Cardiac muscle cell (in vitro differentiated cells and primary cell): ENCODE data around the gene FBXL17. TPM values are rescaled to one million over a fixed set of nuclear protein-coding genes. Genes with fewer than 3 reads are reported as not detected.

Experiments used
- DNase-seq, 2 donors: peaks; one replicate each; pipeline versions ENCODE4 v3.0.0 to v3.0.0-alpha.2; 2010 to 2017; ENCODE audit warnings: low read depth in 1 of 2, low spot score in 1 of 2
- H3K27ac ChIP-seq: fragments of 200-600 bp; sonication (generic); 2 replicates; pipeline ENCODE4 v1.5.1; 2016
- H3K27me3 ChIP-seq: fragments of 200-600 bp; sonication (generic); 2 replicates; pipeline ENCODE4 v1.6.0; 2016; ENCODE audit warnings: control low read depth
- H3K36me3 ChIP-seq: fragments of 200-600 bp; sonication (generic); 2 replicates; pipeline ENCODE4 v1.5.1; 2016; ENCODE audit warnings: control low read depth
- H3K4me1 ChIP-seq: fragments of 200-600 bp; sonication (generic); 2 replicates; pipeline ENCODE4 v1.8.1; 2017; ENCODE audit warnings: low read depth, mild to moderate bottlenecking, mixed run types
- H3K4me3 ChIP-seq: fragments of 200-600 bp; sonication (generic); 2 replicates; pipeline ENCODE4 v1.5.1; 2016; ENCODE audit warnings: mild to moderate bottlenecking
- H3K9me3 ChIP-seq: fragments of 200-600 bp; sonication (generic); 2 replicates; pipeline ENCODE4 v1.5.1; 2017; ENCODE audit warnings: low read depth, mild to moderate bottlenecking, control low read depth
- CTCF ChIP-seq: IDR thresholded peaks from 2 replicates; pipeline ENCODE4 v1.5.1; 2012; ENCODE audit warnings: low read depth, mild to moderate bottlenecking, low read length
- polyA plus RNA-seq: library from polyadenylated mRNA; unstranded; fragments of >200 nt; fragmentation: Nextera tagmentation; extraction: Ambion mirVana; gene quantifications from 2 replicates; pipeline ENCODE4 v1.2.1, GENCODE V29; 2016
- total RNA-seq: library from RNA; depleted of rRNA; stranded (reverse); fragments of >200 nt; gene quantifications from 2 replicates; pipeline ENCODE4 v1.2.3, GENCODE V29; 2016

Gene FBXL17
- total and polyA plus RNA-seq, 2 experiments from 2014 or later: 18.3 to 22.9 TPM

GRCh38 chr5:108361239-108361638, 20.7 kb downstream of the FBXL17 start:
- Histone ChIP-seq H3K4me1 (no peaks in the 10 kb centered on the region), H3K36me3 (peaks cover 9% of the 10 kb centered on the region), H3K9me3 (no peaks in the 10 kb centered on the region), H3K4me3 (no peak overlapping the region), H3K27me3 (no peaks in the 10 kb centered on the region), H3K27ac (no peak overlapping the region)
- no peak for TF ChIP-seq CTCF
- DNase-seq: no peak

GRCh38 chr5:108360280-108360679, 21.6 kb downstream of the FBXL17 start:
- no peak overlapping the region for H3K4me3 ChIP-seq
- no peaks in the 10 kb centered on the region for H3K4me1 ChIP-seq
- H3K9me3 ChIP-seq: no peaks in the 10 kb centered on the region
- no peak for DNase-seq
- H3K27ac ChIP-seq: no peak overlapping the region
- H3K27me3 ChIP-seq: no peaks in the 10 kb centered on the region
- no peak for TF ChIP-seq CTCF
- peaks cover 9% of the 10 kb centered on the region for H3K36me3 ChIP-seq

- no peaks in the 10 kb centered on the region for H3K9me3 ChIP-seq
- H3K27me3 ChIP-seq: no peaks in the 10 kb centered on the region
- TF ChIP-seq CTCF: no peak
- no peaks in the 10 kb centered on the region for H3K36me3 ChIP-seq
- H3K4me1 ChIP-seq: no peaks in the 10 kb centered on the region
- no peak overlapping the region for H3K27ac ChIP-seq
- H3K4me3 ChIP-seq: no peak overlapping the region
- DNase-seq: no peak
Observed at GRCh38 chr5:108356286-108356685, 25.6 kb downstream of the FBXL17 start.

- no peaks in the 10 kb centered on the region for H3K36me3 ChIP-seq
- no peaks in the 10 kb centered on the region for H3K4me1 ChIP-seq
- H3K27me3 ChIP-seq: no peaks in the 10 kb centered on the region
- DNase-seq: no peak
- no peak for TF ChIP-seq CTCF
- no peaks in the 10 kb centered on the region for H3K9me3 ChIP-seq
- H3K4me3 ChIP-seq: no peak overlapping the region
- H3K27ac ChIP-seq: no peak overlapping the region
Observed at GRCh38 chr5:108353087-108353486, 28.8 kb downstream of the FBXL17 start.

GRCh38 chr5:108345541-108346171, 36.2 kb downstream of the FBXL17 start:
- no peak for TF ChIP-seq CTCF
- no peaks in the 10 kb centered on the region for H3K4me1 ChIP-seq
- no peak overlapping the region for H3K4me3 ChIP-seq
- H3K36me3 ChIP-seq: no peaks in the 10 kb centered on the region
- H3K9me3 ChIP-seq: no peaks in the 10 kb centered on the region
- H3K27ac ChIP-seq: no peak overlapping the region
- no peaks in the 10 kb centered on the region for H3K27me3 ChIP-seq
- peak; percentile 51 to 71 for DNase-seq
